Ishikawa (cell line): Measurements from ENCODE around the gene SLC5A9.

Source experiments
- CEBPB ChIP-seq: IDR thresholded peaks from 2 replicates; pipeline ENCODE4 v1.6.1; 2012
- CREB1 ChIP-seq: IDR thresholded peaks from 2 replicates; pipeline ENCODE4 v1.6.1; 2012; ENCODE audit warnings: low read depth
- EGR1 ChIP-seq: IDR thresholded peaks from 2 replicates; pipeline ENCODE4 v1.6.1; 2012
- EP300 ChIP-seq: IDR thresholded peaks from 2 replicates; pipeline ENCODE4 v1.6.1; 2012; ENCODE audit warnings: borderline replicate concordance
- FOXM1 ChIP-seq: IDR thresholded peaks from 2 replicates; pipeline ENCODE4 v1.6.1; 2012; ENCODE audit warnings: low read depth, borderline replicate concordance
- MAX ChIP-seq: IDR thresholded peaks from 2 replicates; pipeline ENCODE4 v1.6.1; 2012
- RAD21 ChIP-seq: IDR thresholded peaks from 2 replicates; pipeline ENCODE4 v1.6.1; 2012; ENCODE audit warnings: low read depth
- REST ChIP-seq: IDR thresholded peaks from 2 replicates; pipeline ENCODE4 v1.6.1; 2012; ENCODE audit warnings: low read depth, mild to moderate bottlenecking
- TAF1 ChIP-seq: IDR thresholded peaks from 2 replicates; pipeline ENCODE4 v1.6.1; 2012; ENCODE audit warnings: low read depth, mild to moderate bottlenecking
- TCF12 ChIP-seq: IDR thresholded peaks from 2 replicates; pipeline ENCODE4 v1.6.1; 2012; ENCODE audit warnings: low read depth
- USF1 ChIP-seq: IDR thresholded peaks from 2 replicates; pipeline ENCODE4 v1.6.1; 2012
- YY1 ChIP-seq: IDR thresholded peaks from 2 replicates; pipeline ENCODE4 v1.6.1; 2012; ENCODE audit warnings: low read depth
- ZBTB7A ChIP-seq: IDR thresholded peaks from 2 replicates; pipeline ENCODE4 v1.6.1; 2012; ENCODE audit warnings: low read depth

GRCh38 chr1:48254254-48254653 lies 31.7 kb downstream of the SLC5A9 start:
- TF ChIP-seq EP300, result no peak
- TF ChIP-seq TAF1, result no peak
- no peak for TF ChIP-seq TCF12
- TF ChIP-seq ZBTB7A, result no peak
- no peak for TF ChIP-seq CREB1
- no peak for TF ChIP-seq MAX
- TF ChIP-seq EGR1, result no peak
- TF ChIP-seq FOXM1, result no peak
- TF ChIP-seq REST, result no peak
- TF ChIP-seq YY1, result no peak
- no peak for TF ChIP-seq USF1
- TF ChIP-seq RAD21, result no peak
- TF ChIP-seq CEBPB, result no peak
